ENCODE data around the gene UBE2O. TPM values are rescaled to one million over a fixed set of nuclear protein-coding genes. Genes with fewer than 3 reads are reported as not detected.

Gene UBE2O
- total RNA-seq, 2 donors from 2014 or later: 19.5 to 21.8 TPM

GRCh38 chr17:76410328-76410965 is 42.5 kb downstream of the UBE2O start:
- no peaks in the 10 kb centered on the region for H3K9me3 ChIP-seq
- H3K27me3 ChIP-seq: no peaks in the 10 kb centered on the region
- peak overlapping the region in 1 of 2 donors; percentile 15 for H3K27ac ChIP-seq
- no peak overlapping the region for H3K4me3 ChIP-seq
- no peak for TF ChIP-seq CTCF (IDR thresholded peaks at IDR 0.05)
- H3K36me3 ChIP-seq: no peaks in the 10 kb centered on the region
- H3K4me1 ChIP-seq: peaks cover 0 to 56% of the 10 kb centered on the region in 2 donors
- DNase-seq (ENCODE audit: low spot score): no peak

- peak overlapping the region; percentile 85 to 86 for H3K27ac ChIP-seq
- H3K4me3 ChIP-seq: no peak overlapping the region
- no peaks in the 10 kb centered on the region for H3K9me3 ChIP-seq
- peaks cover 0 to 53% of the 10 kb centered on the region in 2 donors for H3K4me1 ChIP-seq
- no peaks in the 10 kb centered on the region for H3K27me3 ChIP-seq
- H3K36me3 ChIP-seq: no peaks in the 10 kb centered on the region
- peak; percentile 62 to 78 for TF ChIP-seq CTCF (IDR thresholded peaks at IDR 0.05)
- no peak for DNase-seq (ENCODE audit: low spot score)
These were observed 44.7 kb downstream of the UBE2O start for GRCh38 chr17:76408037-76408849.

- no peak overlapping the region for H3K4me3 ChIP-seq
- peaks cover 4% of the 10 kb centered on the region for H3K36me3 ChIP-seq
- peak overlapping the region; percentile 85 to 86 for H3K27ac ChIP-seq
- no peaks in the 10 kb centered on the region for H3K27me3 ChIP-seq
- peaks cover 0 to 53% of the 10 kb centered on the region in 2 donors for H3K4me1 ChIP-seq
- no peak for DNase-seq (ENCODE audit: low spot score)
- TF ChIP-seq CTCF (IDR thresholded peaks at IDR 0.05): no peak
- H3K9me3 ChIP-seq: no peaks in the 10 kb centered on the region
These were observed 45.4 kb downstream of the UBE2O start for GRCh38 chr17:76407509-76407908.

- peak; percentile 67 for DNase-seq (ENCODE audit: low spot score)
- Histone ChIP-seq H3K4me1 (peaks cover 0 to 53% of the 10 kb centered on the region in 2 donors), H3K27me3 (no peaks in the 10 kb centered on the region), H3K9me3 (no peaks in the 10 kb centered on the region), H3K36me3 (peaks cover 16% of the 10 kb centered on the region), H3K4me3 (no peak overlapping the region), H3K27ac (peak overlapping the region; percentile 85 to 86)
- no peak for TF ChIP-seq CTCF (IDR thresholded peaks at IDR 0.05)
These were observed 46.8 kb downstream of the UBE2O start for GRCh38 chr17:76405967-76406647.

- H3K4me1 ChIP-seq: peaks cover 0 to 53% of the 10 kb centered on the region in 2 donors
- peak overlapping the region; percentile 85 to 86 for H3K27ac ChIP-seq
- DNase-seq (ENCODE audit: low spot score): no peak
- H3K36me3 ChIP-seq: peaks cover 21% of the 10 kb centered on the region
- H3K27me3 ChIP-seq: no peaks in the 10 kb centered on the region
- no peak overlapping the region for H3K4me3 ChIP-seq
- TF ChIP-seq CTCF (IDR thresholded peaks at IDR 0.05): no peak
- H3K9me3 ChIP-seq: no peaks in the 10 kb centered on the region
These were observed 47.4 kb downstream of the UBE2O start for GRCh38 chr17:76405607-76405966.
